HG03039 (cell line): ENCODE data around the gene VSTM2L.

ENCODE experiments used
- ATAC-seq: cut with Tn5 transposase; IDR thresholded peaks from one replicate; pipeline ENCODE4 v1.9.1; 2021; ENCODE audit warnings: mild to moderate bottlenecking, moderate library complexity; ENCODE audit not compliant: unreplicated experiment

The VSTM2L gene

GRCh38 chr20:37878835-37879599 lies 23.9 kb upstream of the VSTM2L start:
- ATAC-seq: no peak

DNA sequence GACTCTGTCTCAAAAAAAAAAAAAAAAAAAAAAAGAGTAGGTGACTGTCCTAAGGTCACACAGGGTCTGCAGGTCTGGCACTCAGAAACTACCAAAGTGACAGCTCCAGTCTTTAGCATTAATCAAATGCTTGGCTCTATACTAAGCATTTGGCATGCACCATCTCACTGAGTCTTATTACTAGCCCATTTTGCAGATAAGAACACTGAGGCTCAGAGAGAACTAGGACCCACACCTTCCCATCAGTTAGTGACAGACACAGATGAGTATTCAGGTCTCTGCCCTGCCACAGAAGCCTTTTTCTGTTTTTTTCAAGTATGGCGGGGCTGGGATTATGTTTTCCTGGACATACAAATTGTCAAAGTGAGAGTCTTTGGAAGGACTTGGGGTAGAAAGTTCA lies 23.1 kb upstream of the VSTM2L start:
- no peak for ATAC-seq

DNA sequence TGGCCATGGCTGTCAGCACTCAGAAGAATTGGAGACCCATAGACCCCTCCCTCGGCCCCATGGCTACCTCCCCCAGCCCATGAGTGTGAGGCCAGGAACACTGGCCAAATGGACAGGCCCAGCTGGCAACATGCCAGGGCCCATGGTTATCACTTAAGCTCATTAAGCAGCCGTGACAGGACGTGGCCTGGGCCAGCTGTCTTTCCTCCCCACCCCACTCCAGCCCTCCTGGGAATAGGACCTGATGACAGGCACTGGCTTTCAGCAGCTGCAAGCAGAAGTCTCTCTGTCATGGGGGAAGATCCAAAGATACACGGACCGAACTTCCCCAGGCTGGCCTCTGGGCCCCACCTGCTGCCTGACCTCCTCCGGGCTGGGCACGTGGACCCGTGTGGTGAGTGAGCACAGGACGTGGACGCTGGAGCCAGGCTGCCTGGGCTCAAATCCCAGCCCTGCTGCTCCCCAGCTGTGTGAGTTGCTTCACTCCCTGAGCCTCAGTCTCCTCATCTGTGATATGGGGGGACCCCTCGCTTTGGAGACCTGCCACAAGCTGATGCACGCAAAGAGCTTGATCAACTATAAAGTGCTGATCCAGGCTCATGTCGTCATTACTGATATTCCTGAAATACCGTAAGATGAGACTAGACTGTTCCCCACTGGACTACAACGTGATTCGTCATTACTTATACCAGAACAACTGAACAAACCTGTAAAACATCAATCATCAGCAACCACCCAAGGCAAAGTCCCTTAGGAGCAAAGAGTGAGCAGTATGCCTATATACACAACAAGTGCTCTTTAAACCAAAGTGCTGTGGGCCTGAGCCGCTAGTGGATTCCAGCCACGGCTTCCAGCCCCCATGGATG lies 22.0 kb upstream of the VSTM2L start:
- ATAC-seq: no peak

- ATAC-seq: no peak
These were observed 21.2 kb upstream of the VSTM2L start for GRCh38 chr20:37881601-37882343.

GRCh38 chr20:37882961-37883712 lies 19.8 kb upstream of the VSTM2L start:
- no peak for ATAC-seq

GRCh38 chr20:37885042-37885441 lies 17.9 kb upstream of the VSTM2L start:
- ATAC-seq: no peak

DNA sequence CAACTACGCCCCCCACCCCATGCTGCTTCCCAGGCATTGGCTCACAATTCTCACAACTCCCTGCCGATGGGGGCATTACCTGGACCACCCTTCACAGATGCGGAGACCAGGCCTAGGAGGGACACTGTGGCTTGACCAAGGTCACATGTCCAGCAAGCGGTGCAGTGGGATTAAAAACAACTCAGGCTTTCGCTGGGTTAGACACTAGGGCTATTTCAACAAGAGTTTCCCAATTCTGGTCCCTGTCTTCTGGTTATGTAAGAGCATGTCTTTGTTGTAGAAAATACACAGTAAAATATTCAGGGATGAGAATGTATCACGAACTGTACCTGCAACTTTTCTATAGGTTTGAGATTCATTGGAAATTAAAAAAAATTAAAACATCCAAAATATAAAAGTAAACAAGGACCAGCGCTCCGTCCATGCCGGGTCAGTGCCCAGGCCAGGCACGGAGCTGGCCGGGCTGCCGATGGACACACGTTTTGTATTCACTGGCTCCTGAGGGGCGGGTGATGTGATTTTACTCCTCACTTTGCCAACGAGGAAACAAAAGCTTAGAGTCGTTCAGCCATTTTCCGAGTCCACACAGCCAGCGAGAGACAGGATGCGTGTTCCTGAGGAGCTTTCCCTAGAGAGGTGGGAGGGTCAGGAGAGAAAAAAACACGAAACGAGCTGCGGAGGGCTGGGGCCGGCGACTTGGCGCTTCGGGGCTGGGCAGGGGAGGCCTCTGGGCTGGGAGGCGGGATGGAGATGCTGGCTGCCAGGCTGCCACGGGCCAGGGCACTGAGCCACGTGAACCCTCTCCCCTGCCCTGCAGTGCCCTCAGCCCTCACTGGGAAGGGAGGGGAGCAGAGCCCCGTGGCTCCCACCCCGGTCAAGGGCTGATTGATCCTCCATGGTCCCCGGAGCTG lies 17.1 kb upstream of the VSTM2L start:
- no peak for ATAC-seq

GRCh38 chr20:37886851-37887297 lies 16.1 kb upstream of the VSTM2L start:
- ATAC-seq: no peak

DNA sequence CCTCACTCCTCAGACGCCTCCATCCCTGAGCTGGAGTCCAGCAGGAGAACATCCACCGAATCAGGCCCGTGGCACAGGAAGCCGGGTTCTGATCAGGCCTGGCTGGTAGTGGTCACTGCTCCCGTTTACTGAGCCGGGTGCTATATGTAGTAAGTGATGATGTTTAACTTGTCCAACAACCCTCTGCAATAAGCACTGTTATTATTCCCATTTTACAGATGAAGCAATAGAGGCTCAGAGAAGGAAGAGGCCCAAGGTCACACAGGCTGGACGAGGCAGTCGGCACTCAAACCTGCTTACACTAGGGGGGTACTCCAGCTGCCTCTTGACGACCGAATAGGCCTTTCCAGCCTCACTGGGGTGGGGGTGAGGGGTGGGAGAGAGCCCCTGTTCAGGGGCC lies 14.3 kb upstream of the VSTM2L start:
- no peak for ATAC-seq

- no peak for ATAC-seq
These were observed 12.8 kb upstream of the VSTM2L start for GRCh38 chr20:37890108-37890507.

DNA sequence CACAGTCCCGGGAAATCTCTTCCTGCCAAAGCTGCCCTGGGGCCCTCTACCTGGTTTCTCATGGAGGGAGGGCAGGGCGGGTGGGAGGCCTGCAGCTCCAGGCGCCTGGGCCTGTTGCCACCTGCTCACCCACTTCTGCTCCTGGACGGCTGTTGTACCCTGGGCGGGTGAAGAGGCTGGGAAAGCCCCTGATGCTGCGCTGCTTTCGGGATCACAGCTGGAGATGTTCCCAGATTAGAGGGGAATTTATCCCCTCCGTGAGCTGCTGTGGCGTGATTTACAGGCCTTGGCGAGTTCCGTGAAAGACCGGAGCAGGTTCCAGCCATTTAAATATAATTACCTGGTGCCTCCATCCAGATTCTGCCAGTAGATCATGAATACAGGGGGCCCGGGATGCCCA lies 12.3 kb upstream of the VSTM2L start:
- ATAC-seq: no peak

GRCh38 chr20:37892001-37892400 lies 10.9 kb upstream of the VSTM2L start:
- no peak for ATAC-seq

DNA sequence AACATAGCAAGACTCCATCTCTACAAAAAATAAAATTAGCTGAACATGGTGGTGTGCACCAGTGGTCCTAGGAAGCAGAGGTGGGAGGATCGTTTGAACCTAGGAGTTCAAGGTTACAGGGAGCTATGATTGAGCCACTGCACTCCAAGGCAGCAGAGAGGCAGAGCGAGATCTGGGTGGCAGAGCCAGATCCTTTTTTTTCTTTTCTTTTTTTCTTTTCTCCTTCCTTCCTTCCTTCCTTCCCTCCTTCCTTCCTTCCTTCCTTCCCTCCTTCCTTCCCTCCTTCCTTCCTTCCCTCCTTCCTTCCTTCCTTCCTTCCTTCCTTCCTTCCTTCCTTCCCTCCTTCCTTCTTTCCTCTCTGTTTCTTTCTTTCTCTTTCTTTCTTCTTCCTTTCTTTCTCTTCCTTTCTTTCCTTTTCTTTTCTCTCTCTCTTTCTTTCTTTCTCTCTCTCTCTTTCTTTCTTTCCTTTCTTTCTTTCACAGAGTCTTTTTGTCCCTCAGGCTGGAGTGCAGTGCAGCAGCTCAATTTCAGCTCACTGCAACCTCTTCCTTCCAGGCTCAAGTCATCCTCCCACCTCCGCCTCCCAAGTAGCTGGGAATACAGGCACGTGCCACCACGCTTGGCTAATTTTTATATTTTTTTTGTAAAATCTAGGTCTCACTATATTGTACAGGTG lies 9.2 kb upstream of the VSTM2L start:
- no peak for ATAC-seq

DNA sequence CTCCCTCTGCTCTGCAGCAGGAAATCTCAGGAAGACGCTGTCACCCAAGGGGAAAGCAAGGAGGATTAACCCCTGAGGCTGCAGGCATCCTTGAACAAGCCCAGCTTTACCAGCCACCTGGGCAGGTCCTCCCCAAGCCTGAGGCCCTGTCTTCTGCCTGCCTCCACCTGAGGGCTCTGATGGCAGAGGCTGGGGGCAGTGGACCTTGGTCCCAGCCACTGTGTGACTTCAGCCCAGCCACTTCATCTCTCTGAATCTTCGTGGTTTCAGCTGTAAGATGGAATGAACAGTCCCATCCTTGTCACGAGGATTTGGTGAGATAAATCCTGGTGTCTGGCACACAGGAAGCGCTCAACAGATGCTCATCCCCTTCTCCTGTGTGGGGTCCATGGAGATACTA lies 8.5 kb upstream of the VSTM2L start:
- ATAC-seq: no peak

DNA sequence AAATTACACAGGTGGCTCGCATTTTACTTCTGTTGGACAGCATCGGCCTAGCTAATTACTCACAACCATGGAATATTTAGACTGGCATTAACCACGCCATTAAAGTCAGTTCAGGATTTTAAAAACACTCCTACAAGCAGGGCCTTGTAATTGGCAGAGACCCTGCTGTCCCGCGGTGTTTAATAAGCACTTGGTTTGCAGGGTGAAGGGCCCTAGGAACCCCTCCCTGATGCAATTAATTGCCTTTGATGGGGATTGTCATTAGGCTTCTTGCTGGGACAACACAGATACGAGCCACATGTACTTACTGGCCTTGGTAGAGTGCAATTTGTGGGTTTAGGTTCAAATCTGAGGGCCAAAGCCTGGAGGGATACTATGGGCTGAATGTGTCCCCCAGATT lies 7.8 kb upstream of the VSTM2L start:
- ATAC-seq: no peak

- no peak for ATAC-seq
These were observed 5.9 kb upstream of the VSTM2L start for GRCh38 chr20:37896932-37897548.

DNA sequence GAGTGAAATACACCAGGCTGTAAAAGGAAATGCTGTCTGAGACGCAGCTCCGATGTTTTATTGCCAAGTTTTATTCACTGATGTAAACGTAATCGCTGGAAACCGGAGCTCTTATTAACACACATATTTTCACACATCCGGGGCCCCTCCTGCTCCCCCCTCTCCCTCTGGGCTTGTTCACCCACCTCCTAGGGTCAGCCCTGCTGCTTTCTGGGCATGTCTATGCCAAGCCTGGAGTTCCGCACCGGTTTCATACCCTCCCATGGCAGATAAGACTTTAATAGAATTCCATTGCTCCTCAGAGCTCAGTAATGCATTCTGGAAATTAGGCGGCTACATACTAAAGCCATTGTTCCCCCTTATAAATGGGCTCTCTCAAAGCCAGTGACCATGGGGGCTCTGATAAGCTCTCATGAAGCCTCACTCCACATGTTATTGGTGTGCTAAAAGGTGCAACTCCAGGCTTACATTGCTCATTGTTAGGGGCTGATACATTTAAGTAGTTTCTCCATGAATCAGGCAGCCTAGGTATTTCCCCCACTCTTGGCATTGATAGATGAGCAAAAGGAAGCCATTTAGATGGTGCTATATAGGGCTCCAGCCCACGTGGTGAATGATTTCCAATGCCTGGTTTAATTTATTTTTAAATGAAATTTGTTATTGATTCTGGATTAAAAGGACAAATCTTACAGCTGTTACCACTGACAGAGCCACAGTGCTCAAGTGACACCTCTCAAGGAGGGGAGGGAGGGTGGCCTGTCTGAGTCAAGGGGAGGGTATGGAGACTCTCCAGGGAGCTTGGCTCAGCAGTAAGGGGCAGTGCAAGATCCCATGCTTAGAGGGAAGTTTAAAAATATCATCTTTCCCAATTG lies 4.5 kb upstream of the VSTM2L start:
- no peak for ATAC-seq
